Measurements from ENCODE around the gene NLRC4.

- no peak for TF ChIP-seq CTCF (IDR thresholded peaks at IDR 0.05)
- no peak for TF ChIP-seq POLR2A (IDR thresholded peaks at IDR 0.05)
Measured at GRCh38 chr2:32289165-32289999, 24.7 kb upstream of the NLRC4 start.
